Uterus (tissue), 2 donors: ENCODE data around the gene RIOK1.

ENCODE experiments used
- CTCF ChIP-seq, 4 experiments: fragments of 200-600 bp in 2 of 4; fragments of 450-650 bp in 2 of 4; sonication (generic) in 2 of 4; IDR thresholded peaks; one replicate each; pipeline ENCODE4 v1.5.1; 2016 to 2019; ENCODE audit warnings: antibody characterized with exemption in 4 of 4, mild to moderate bottlenecking in 2 of 4, moderate library complexity in 1 of 4
- POLR2A ChIP-seq, 2 donors: fragments of 450-650 bp; IDR thresholded peaks; one replicate each; pipeline ENCODE4 v1.6.1; 2016; ENCODE audit warnings: antibody characterized with exemption in 2 of 2, mild to moderate bottlenecking in 1 of 2, moderate library complexity in 1 of 2

- TF ChIP-seq CTCF (IDR thresholded peaks at IDR 0.05) = no peak
- no peak for TF ChIP-seq POLR2A (IDR thresholded peaks at IDR 0.05)
Measured at GRCh38 chr6:7413151-7413823, 23.7 kb downstream of the RIOK1 start.
